ENCODE data around the gene PTPRK. TPM values are rescaled to one million over a fixed set of nuclear protein-coding genes. Genes with fewer than 3 reads are reported as not detected.

PTPRK gene
- total and polyA plus RNA-seq, 2 of the 8 experiments (the other 6 are each of a cell fraction or from before 2014, with no cell fraction given), result 11.4 to 47.3 TPM

GRCh38 chr6:128129679-128130078, 390.7 kb downstream of the PTPRK start:
- no peak for DNase-seq (ENCODE audit: low read depth in 1 of 2, low spot score in 2 of 2)
- TF ChIP-seq EZH2 (IDR thresholded peaks at IDR 0.05; ENCODE audit: low read depth, low read length, severe bottlenecking) (no peak), E2F6 (IDR thresholded peaks at IDR 0.05) (no peak), YY1 (IDR thresholded peaks at IDR 0.05; ENCODE audit: low read depth, low read length) (no peak), CREB1 (IDR thresholded peaks at IDR 0.05) (no peak)
- no peak overlapping the region for H4K5ac ChIP-seq (ENCODE audit: insufficient read length, low read depth, low read length)

More at GRCh38 chr6:128129679-128130078, 390.7 kb downstream of the PTPRK start:
- H4K20me1 ChIP-seq (replicated peaks in 1 of 2; ENCODE audit: control insufficient read depth in 1 of 2, insufficient read depth in 2 of 2, low read length in 2 of 2), result no peaks in the 10 kb centered on the region
- no peak overlapping the region for H2AK5ac ChIP-seq (ENCODE audit: low read depth, low read length)
- H3K18ac ChIP-seq (ENCODE audit: extremely low read depth, low read length), result no peak overlapping the region
- no peak overlapping the region for H2BK120ac ChIP-seq (replicated peaks; ENCODE audit: low read depth, low read length)
- ChIA-PET POLR2A (ENCODE audit: partially characterized antibody) (no interaction called here), CTCF (ENCODE audit: partially characterized antibody) (no interaction called here)
- no peaks in the 10 kb centered on the region for H3K27me3 ChIP-seq (replicated peaks in 1 of 4; ENCODE audit: control insufficient read depth in 3 of 4, extremely low read depth in 1 of 4, insufficient read depth in 3 of 4, low read length in 3 of 4)
- H4K91ac ChIP-seq (replicated peaks; ENCODE audit: insufficient read length, low read length), result no peak overlapping the region
- H2AFZ ChIP-seq (ENCODE audit: low read length), result no peak overlapping the region
- no peak overlapping the region for H3K4me3 ChIP-seq (ENCODE audit: extremely low read depth in 1 of 4, insufficient read depth in 2 of 4, low read depth in 3 of 4, low read length in 4 of 4)
- H2BK15ac ChIP-seq (ENCODE audit: low read length), result no peak overlapping the region
- H3K27ac ChIP-seq (ENCODE audit: low read depth, low read length), result no peak overlapping the region
- H3K9ac ChIP-seq (replicated peaks in 1 of 4; ENCODE audit: extremely low read depth in 1 of 4, low read depth in 3 of 4, low read length in 3 of 4), result no peak overlapping the region
- no peaks in the 10 kb centered on the region for H3K79me1 ChIP-seq (ENCODE audit: low read depth, low read length)
- H3K4me1 ChIP-seq (replicated peaks in 1 of 4; ENCODE audit: control insufficient read depth in 3 of 4, insufficient read depth in 4 of 4, low read length in 3 of 4), result no peaks in the 10 kb centered on the region
- H3K14ac ChIP-seq (ENCODE audit: insufficient read length), result no peak overlapping the region
- no peak overlapping the region for H3K56ac ChIP-seq (replicated peaks; ENCODE audit: insufficient read length, low read depth, low read length)
- no peak overlapping the region for H2BK20ac ChIP-seq (ENCODE audit: low read length)
- H4K8ac ChIP-seq (ENCODE audit: extremely low read depth, insufficient read depth, low read length), result no peak overlapping the region
- no peak overlapping the region for H2BK5ac ChIP-seq (ENCODE audit: low read depth, low read length)
- no peak overlapping the region for H2BK12ac ChIP-seq (ENCODE audit: low read depth, low read length)
- no peak for FAIRE-seq
- H3K4me2 ChIP-seq (ENCODE audit: insufficient read depth in 1 of 2, low read depth in 2 of 2, low read length in 2 of 2), result no peak overlapping the region
- H3K23me2 ChIP-seq (ENCODE audit: low read depth, low read length), result no peaks in the 10 kb centered on the region
- H3K23ac ChIP-seq (ENCODE audit: insufficient read length), result no peak overlapping the region
- H3K36me3 ChIP-seq (ENCODE audit: control insufficient read depth in 2 of 4, insufficient read depth in 4 of 4, low read length in 3 of 4), result no peaks in the 10 kb centered on the region
- no peak overlapping the region for H3K4ac ChIP-seq (replicated peaks; ENCODE audit: insufficient read length, low read depth, low read length)
- no peaks in the 10 kb centered on the region for H3K79me2 ChIP-seq (ENCODE audit: control insufficient read depth in 1 of 2, insufficient read depth in 2 of 2, low read length in 2 of 2)
- no peaks in the 10 kb centered on the region for H3K9me3 ChIP-seq (ENCODE audit: insufficient read depth in 2 of 2, low read depth in 1 of 2, low read length in 1 of 2)
